WTC11 (cell line): ENCODE results near the gene ISL1. TPM values are rescaled to one million over a fixed set of nuclear protein-coding genes. Genes with fewer than 3 reads are reported as not detected.

Source experiments
- ATAC-seq: fragments of 200-7000 bp; cut with Tn5 transposase; 2 replicates; pipeline ENCODE4 v1.10.0; 2021; ENCODE audit warnings: mild to moderate bottlenecking, moderate library complexity
- CTCF ChIA-PET: fragments of 300-600 bp; sonication (Branson Sonifier 250); formaldehyde crosslinking; loops from one replicate; lab custom pipeline; 2021; ENCODE audit warnings: antibody characterized with exemption; lab: Charles Lee
- POLR2A ChIA-PET: fragments of 350-600 bp; sonication (Branson Sonifier 250); formaldehyde crosslinking; loops from one replicate; lab custom pipeline; 2021; ENCODE audit warnings: antibody characterized with exemption; lab: Charles Lee
- DNase-seq: peaks from one replicate; pipeline ENCODE4 v3.0.0; 2021; ENCODE audit warnings: low spot score
- H3K27ac Mint-ChIP-seq: 2 replicates; pipeline ENCODE4 v1.8.0; 2021; ENCODE audit warnings: mixed read lengths
- H3K27me3 Mint-ChIP-seq: 2 replicates; pipeline ENCODE4 v1.8.0; 2021; ENCODE audit warnings: low read depth, mild to moderate bottlenecking, moderate library complexity, mixed read lengths
- H3K36me3 Mint-ChIP-seq: 2 replicates; pipeline ENCODE4 v1.8.0; 2021; ENCODE audit warnings: mixed read lengths
- H3K4me1 Mint-ChIP-seq: 2 replicates; pipeline ENCODE4 v1.8.0; 2022; ENCODE audit warnings: mixed read lengths
- H3K4me3 Mint-ChIP-seq: 2 replicates; pipeline ENCODE4 v1.8.0; 2021; ENCODE audit warnings: mild to moderate bottlenecking, moderate library complexity, mixed read lengths
- H3K9me3 Mint-ChIP-seq: 2 replicates; pipeline ENCODE4 v1.8.0; 2021; ENCODE audit warnings: mixed read lengths
- AFF4 ChIP-seq: sonication (generic); formaldehyde crosslinking; IDR thresholded peaks from 2 replicates; pipeline ENCODE4 v1.8.1; 2023; ENCODE audit warnings: mild to moderate bottlenecking, missing genetic modification reagents, borderline replicate concordance
- CDX4 ChIP-seq: fragments of 250-450 bp; sonication (Bioruptor Pico); IDR thresholded peaks from 2 replicates; pipeline ENCODE4 v1.9.0; 2021; ENCODE audit warnings: moderate library complexity, mild to moderate bottlenecking, inconsistent platforms, borderline replicate concordance
- CREB1 ChIP-seq: sonication (generic); formaldehyde crosslinking; IDR thresholded peaks from 2 replicates; pipeline ENCODE4 v1.8.0; 2023; ENCODE audit warnings: mild to moderate bottlenecking, missing genetic modification reagents
- E2F1 ChIP-seq: sonication (generic); formaldehyde crosslinking; IDR thresholded peaks from 2 replicates; pipeline ENCODE4 v1.8.0; 2022; ENCODE audit warnings: mild to moderate bottlenecking, missing genetic modification reagents
- E2F4 ChIP-seq: sonication (generic); formaldehyde crosslinking; IDR thresholded peaks from 2 replicates; pipeline ENCODE4 v1.8.1; 2022; ENCODE audit warnings: low read depth, mild to moderate bottlenecking, moderate library complexity, missing genetic modification reagents, borderline replicate concordance
- FOXP4 ChIP-seq: sonication (generic); formaldehyde crosslinking; IDR thresholded peaks from 2 replicates; pipeline ENCODE4 v1.8.0; 2022; ENCODE audit warnings: mild to moderate bottlenecking, missing genetic modification reagents
- MAX ChIP-seq: sonication (generic); formaldehyde crosslinking; IDR thresholded peaks from 2 replicates; pipeline ENCODE4 v1.8.0; 2022; ENCODE audit warnings: mild to moderate bottlenecking, missing genetic modification reagents
- USF2 ChIP-seq: sonication (generic); formaldehyde crosslinking; IDR thresholded peaks from 2 replicates; pipeline ENCODE4 v1.8.1; 2023; ENCODE audit warnings: mild to moderate bottlenecking, missing genetic modification reagents, moderate library complexity
- ZNF416 ChIP-seq: fragments of 250-450 bp; sonication (Bioruptor Pico); IDR thresholded peaks from 2 replicates; pipeline ENCODE4 v1.9.0; 2021; ENCODE audit warnings: mild to moderate bottlenecking, inconsistent platforms
- ZNF425 ChIP-seq: fragments of 250-450 bp; sonication (Bioruptor Pico); conservative IDR thresholded peaks from 2 replicates; pipeline ENCODE4 v1.9.0; 2021; ENCODE audit warnings: mild to moderate bottlenecking
- ZNF671 ChIP-seq: fragments of 250-450 bp; sonication (Bioruptor Pico); IDR thresholded peaks from 2 replicates; pipeline ENCODE4 v1.8.0; 2021; ENCODE audit warnings: mild to moderate bottlenecking
- total RNA-seq: library from RNA; stranded (reverse); gene quantifications from 3 replicates; pipeline ENCODE4 v1.2.3, GENCODE V29; 2021

Gene ISL1
- total RNA-seq, 1 experiment from 2014 or later = not detected

GRCh38 chr5:51389577-51390463, 6.6 kb downstream of the ISL1 start:
- H3K9me3 Mint-ChIP-seq = no peaks in the 10 kb centered on the region
- peak; percentile 7 for ATAC-seq
- CTCF ChIA-PET = interaction anchor here (1.1 kb wide), 1 partner anchor 11 kb away, joined by 3 read pairs; no protein-coding TSS in a partner anchor
- H3K36me3 Mint-ChIP-seq = no peaks in the 10 kb centered on the region
- peaks cover 78% of the 10 kb centered on the region for H3K4me1 Mint-ChIP-seq
- TF ChIP-seq E2F1 (CRISPR knock-in tag) (no peak), ZNF671 (CRISPR knock-in tag) (no peak), ZNF416 (no peak), CREB1 (CRISPR knock-in tag) (no peak), E2F4 (CRISPR knock-in tag) (no peak), CDX4 (CRISPR knock-in tag) (no peak), AFF4 (CRISPR knock-in tag) (no peak), USF2 (no peak), MAX (no peak), ZNF425 (CRISPR knock-in tag) (no peak), FOXP4 (no peak)
- TF ChIP-seq, all 79 proteins: peak for 0
- peak overlapping the region; percentile 68 for H3K4me3 Mint-ChIP-seq
- H3K27ac Mint-ChIP-seq = no peak overlapping the region
- peaks cover 100% of the 10 kb centered on the region for H3K27me3 Mint-ChIP-seq
- DNase-seq = peak; percentile 47
- POLR2A ChIA-PET = no interaction called here
